WI38 (cell line): Measurements from ENCODE around the gene MAD2L2.

Experiments
- H3K4me3 ChIP-seq: 2 replicates; pipeline ENCODE4 v1.5.1; 2011; ENCODE audit warnings: low read depth, mild to moderate bottlenecking, control low read depth, low read length
- TF ChIP-seq, protein P1 (sequence below): IDR thresholded peaks from 2 replicates; pipeline ENCODE4 v1.5.1; 2012; ENCODE audit warnings: low read depth, mild to moderate bottlenecking, control low read depth, low read length

MAD2L2 gene

DNA sequence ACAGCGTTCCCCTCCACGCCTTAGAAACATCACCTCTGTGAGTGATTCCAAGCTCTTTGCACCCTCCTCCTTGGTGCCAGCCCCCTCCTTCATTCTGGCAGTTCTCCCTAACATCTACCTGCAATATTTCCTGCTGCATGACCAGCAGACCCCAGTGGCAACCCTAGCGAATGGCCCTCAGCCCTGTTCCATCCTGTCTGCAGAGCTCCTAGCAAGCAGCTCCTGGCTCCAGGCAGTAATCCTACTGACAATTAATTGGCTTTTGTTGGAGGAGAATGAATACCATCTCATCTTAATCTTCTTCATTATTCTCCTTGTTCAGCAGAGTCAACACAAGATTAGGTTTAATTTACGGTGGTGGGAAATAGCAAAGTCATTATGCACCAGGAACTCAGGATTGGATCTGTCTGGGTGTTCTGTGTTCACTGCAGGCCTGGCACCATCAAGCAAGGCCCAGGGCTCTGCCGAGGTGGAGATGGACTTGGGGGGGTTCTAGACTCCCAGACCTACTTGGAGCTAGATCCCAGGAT is 39.1 kb downstream of the MAD2L2 start:
- no peak overlapping the region for H3K4me3 ChIP-seq

DNA sequence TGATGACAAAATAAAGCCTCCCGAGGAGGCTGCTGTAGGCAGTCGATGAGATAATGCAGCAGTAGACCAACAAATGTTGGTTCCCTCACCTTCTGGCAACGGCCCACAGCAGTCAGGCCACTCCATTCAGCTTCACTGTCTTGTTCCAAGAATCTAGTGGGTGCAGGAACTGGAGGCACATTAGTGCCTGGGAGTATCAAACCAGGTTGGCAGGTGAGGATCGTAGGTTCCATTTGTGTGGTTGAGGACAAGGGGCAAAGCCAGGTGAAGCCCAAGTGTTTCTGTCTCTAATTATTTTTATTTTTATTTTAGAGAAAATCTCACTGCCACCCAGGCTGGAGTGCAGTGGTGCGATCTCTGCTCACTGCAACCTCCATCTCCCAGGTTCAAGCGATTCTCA is 40.0 kb downstream of the MAD2L2 start:
- TF ChIP-seq, protein P1, sequence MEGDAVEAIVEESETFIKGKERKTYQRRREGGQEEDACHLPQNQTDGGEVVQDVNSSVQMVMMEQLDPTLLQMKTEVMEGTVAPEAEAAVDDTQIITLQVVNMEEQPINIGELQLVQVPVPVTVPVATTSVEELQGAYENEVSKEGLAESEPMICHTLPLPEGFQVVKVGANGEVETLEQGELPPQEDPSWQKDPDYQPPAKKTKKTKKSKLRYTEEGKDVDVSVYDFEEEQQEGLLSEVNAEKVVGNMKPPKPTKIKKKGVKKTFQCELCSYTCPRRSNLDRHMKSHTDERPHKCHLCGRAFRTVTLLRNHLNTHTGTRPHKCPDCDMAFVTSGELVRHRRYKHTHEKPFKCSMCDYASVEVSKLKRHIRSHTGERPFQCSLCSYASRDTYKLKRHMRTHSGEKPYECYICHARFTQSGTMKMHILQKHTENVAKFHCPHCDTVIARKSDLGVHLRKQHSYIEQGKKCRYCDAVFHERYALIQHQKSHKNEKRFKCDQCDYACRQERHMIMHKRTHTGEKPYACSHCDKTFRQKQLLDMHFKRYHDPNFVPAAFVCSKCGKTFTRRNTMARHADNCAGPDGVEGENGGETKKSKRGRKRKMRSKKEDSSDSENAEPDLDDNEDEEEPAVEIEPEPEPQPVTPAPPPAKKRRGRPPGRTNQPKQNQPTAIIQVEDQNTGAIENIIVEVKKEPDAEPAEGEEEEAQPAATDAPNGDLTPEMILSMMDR = no peak
- H3K4me3 ChIP-seq = no peak overlapping the region

More for the DNA sequence above, 39.1 kb downstream of the MAD2L2 start:
- TF ChIP-seq, protein P1 = no peak

DNA sequence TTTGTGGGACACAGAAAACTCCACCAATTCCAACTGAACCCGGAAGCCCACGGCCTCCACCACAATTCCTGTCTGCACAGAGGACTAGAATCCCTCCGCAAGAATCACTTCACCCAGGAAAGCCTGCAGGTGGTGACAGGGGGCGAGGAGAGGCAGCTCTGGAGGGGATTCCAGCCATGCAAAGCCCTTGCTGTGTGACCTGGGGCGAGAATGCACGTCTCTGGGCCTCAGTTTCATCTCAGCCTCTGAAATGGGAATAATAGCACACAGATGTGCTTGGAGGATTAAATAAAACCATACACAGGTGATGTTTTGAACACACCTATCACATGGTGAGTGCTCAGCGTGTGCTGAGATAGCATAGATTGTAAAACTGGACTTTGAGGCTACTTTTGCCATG is 40.8 kb downstream of the MAD2L2 start:
- H3K4me3 ChIP-seq = no peak overlapping the region
- TF ChIP-seq, protein P1 = no peak

DNA sequence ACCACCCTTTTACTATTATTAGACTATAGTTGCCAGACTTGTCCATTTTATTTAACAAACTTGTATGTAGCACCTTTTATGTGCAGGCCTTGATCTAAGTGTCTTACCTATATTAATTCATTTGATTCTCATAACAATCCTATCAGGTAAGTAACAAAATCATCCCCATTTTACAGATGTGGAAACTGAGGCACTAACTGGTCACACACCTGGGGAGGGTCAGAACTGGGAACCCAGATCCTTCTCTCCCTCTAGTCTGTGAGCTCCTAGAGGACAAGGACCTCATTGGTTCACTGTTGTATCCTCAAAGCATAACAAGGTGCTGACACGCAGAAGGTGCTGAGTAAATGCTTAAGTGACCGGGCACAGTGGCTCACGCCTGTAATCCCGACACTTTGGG is 41.6 kb downstream of the MAD2L2 start:
- no peak overlapping the region for H3K4me3 ChIP-seq
- TF ChIP-seq, protein P1 = no peak

DNA sequence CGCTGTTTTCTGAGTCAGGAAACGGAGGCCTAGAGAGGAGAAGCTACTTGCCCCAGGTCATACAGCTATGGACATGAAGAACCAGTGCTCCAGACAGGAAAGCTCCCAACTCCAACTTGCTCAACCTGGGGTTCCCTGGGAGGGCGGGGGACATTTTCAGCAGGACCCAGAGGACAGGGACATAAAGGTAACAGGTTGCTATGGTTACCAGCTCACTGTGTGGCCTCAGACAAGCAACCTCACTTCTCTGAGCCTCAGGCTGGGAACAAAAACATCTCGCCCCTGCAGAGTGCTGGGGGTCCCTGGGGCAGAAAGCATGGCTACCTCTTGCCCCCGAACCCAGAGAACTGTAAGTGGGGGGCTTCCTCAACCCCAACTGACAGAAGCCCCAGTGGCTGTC is 42.8 kb downstream of the MAD2L2 start:
- TF ChIP-seq, protein P1 = no peak
- H3K4me3 ChIP-seq = no peak overlapping the region

DNA sequence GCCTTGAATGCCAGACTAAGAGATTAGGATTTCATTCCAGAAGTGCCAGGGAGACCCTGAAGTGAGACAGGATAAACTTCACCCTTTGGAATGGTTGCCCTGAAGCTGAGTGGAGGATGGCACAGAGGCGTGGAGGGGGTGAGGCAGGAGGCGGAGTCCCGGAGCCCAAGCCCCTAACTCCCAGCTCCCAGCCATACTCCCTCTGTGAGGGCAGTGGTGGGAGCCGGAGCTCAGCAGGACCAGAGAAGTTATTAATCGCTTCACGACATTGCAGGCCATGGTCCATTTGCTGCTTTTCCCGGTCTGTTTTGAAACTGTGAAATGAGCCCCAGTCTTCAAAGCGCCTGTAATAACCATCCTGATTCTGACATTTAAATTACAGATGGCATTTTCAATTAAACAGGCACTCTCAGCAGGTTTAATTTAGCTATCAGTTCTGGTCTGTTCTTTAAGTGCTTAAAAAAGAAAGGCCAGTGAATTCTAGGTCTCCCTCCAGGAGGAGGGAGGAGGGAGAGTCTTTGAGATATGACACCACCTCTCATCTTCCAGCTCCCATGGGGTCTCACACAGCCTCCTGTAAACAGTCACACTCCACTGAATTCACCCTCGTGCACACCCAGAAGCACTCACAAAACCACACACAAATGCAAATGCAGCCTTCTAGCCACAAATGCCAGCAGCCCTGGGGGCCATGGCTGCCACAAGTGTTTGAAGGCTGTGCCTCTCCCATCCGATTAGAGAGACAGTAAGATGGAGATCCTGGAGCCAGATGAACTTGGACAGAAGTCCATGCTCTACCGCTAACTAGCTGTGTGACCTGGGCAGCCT is 46.4 kb downstream of the MAD2L2 start:
- TF ChIP-seq, protein P1 = no peak
- no peak overlapping the region for H3K4me3 ChIP-seq

DNA sequence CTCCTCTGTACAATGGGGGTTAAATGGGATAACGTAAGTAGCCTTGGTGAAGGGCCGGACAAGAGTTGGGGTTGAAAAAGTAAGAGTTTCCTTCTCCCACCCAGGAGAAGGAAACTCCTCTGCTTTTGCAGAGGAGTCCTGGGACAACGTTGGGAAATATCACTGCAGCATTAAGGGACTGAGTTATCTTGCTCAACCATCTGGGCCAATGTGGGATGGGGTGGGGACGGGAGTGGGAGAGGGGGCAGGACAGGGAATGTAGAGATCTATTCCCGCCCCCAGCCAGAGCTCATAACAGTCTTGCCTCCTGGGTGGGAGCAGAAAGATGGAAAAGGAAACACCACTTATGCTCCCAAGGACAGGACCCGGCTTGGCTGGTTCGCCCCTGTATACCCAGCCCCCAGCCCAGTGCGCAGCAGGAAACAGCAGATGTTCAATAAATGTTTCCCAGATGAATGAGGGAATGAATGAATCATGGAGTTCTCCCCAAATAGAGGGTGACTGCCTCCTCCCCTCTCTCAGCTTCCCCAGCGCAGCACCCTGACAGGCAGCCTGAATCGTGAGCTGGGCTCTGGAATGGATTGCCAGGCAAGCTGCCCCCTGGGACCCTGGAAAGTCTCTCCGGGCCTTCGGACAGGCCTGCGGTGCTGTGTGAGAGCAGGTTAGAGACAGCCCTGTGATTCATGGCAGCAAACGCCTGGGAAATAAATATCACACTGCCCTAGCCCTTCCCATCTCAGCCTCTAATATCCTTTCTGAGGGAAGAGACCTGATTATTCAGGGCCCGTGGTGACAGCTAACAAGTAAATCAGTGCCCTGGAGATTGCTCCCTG is 51.5 kb downstream of the MAD2L2 start:
- TF ChIP-seq, protein P1 = no peak
- H3K4me3 ChIP-seq = no peak overlapping the region
